ELR (cell line): ENCODE measurements around the gene GNG7.
A peak's percentile ranks its signal among the peaks of the same experiment; 100 is the strongest.
"Not testable (repeated sequence)": the region's sequence is repeated elsewhere in the genome, so short reads cannot be mapped to it uniquely, and the experiment has no call there.

Experiments used
- DNase-seq: peaks from one replicate; pipeline ENCODE4 v3.0.0-alpha.2; 2015; ENCODE audit warnings: low read depth

Gene GNG7

DNA sequence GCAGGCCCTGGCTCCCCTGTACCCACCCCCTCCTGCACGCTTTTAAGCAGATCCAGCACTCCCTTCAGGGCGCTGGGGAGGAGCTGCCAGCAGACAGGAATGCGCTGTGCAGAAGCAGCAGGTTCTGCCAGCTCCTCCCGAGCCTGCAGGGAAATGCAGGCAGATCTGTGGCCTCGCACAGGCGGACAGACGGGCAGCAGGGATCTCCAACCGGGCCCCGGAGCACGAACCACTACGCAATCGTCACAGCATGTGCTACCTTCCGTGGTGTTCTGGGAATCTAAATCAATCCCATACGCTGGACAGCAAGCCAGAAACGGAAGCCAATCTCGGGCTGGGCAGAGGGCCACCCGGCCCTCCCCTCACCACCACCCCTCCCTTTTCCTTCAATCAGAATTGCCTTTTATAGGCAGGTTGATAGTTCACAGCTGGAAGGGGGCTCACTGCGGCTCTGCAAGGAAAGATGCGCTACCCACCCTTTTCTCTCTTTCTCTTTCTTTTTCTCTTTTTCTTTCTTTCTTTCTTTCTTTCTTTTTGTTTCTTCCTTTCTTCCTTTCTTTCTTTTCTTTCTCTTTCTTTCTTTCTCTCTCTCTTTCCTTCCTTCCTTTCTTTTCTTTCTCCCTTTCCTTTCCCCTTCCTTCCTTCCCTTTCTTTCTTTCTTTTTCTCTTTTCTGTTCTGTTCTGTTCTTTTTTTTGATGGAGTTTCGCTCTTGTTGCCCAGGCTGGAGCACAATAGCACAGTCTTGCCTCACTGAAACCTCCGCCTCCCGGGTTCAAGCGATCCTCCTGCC, 99.9 kb downstream of the GNG7 start:
- DNase-seq = peak; percentile 74

DNA sequence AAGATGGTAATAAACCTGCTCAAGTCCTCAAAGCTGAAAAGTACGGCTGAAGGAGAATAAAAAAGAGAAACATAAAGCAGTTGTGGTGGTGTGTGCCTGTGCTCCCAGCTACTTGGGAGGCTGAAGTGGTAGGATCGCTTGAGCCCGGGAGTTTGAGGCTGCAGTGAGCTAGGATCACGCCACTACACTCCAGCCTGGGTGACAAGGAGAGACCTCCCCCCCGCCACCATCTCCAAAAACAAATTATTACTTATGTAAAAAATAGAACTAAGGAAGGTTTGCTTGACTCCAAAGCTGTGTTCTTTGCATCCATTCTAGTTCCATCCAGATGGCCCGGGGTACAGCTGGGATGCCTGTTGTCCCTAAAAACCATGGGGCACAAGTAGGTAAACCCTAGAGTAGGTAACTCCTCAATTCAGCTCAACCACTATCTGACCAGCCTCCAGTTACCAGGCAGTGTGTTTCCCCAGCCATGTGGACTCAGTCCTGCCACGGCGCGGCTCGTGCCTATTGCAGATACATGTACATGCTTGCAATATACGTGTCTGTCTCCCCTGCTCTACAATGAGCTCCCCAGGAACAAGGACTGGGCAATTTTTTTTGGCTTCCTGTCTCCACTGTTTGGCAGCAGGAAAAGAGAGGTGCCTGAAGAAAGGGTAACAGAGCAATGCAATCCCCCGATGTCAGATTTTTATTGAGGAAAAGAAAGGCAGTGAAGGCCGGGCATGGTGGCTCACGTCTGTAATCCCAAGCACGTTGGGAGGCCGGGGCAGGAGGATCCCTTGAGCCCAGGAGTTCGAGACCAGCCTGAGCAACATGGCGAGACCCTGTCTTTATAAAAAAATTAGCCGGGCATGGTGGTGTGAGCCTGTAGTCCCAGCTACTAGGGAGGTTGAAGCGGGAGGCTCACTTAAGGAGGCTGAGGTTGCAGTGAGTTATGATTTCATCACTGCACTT, 101.3 kb downstream of the GNG7 start:
- DNase-seq = no peak

DNA sequence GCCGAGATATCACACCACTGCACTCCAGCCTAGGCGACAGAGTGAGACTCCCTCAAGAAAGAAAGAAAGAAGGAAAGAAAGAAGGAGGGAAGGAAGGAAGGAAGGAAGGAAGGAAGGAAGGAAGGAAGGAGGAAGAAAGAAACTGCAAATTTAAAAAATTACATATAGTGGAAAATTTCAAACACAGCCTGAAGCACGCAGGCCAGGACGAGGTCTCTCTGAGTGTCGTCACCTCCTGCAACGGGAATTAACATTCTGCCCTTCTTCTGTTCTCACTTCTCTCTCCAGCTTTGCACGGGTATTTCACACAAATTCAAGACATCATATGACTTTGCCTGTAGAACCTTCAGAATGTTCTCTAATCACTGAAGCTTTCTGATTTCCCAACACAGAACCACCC, 108.2 kb downstream of the GNG7 start:
- no peak for DNase-seq

DNA sequence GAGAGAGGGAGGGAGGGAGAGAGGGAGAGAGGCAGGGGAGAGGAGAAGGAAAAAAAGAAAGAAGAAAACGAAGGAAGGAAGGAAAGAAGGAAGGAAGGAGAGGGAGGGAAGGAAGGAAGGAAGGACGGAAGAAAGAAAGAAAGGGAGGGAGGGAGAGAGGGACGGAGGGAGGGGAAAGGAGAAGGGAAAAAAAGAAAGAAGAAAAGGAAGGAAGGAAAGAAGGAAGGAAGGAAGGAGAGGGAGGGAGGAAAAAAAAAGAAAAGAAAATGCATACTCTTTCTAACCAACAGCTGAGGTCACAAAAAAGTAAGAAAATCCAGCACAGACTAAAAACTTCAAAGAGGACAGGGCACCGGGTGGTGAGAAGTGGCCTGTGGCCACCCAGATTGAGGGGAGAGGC, 109.7 kb downstream of the GNG7 start:
- no peak for DNase-seq

DNA sequence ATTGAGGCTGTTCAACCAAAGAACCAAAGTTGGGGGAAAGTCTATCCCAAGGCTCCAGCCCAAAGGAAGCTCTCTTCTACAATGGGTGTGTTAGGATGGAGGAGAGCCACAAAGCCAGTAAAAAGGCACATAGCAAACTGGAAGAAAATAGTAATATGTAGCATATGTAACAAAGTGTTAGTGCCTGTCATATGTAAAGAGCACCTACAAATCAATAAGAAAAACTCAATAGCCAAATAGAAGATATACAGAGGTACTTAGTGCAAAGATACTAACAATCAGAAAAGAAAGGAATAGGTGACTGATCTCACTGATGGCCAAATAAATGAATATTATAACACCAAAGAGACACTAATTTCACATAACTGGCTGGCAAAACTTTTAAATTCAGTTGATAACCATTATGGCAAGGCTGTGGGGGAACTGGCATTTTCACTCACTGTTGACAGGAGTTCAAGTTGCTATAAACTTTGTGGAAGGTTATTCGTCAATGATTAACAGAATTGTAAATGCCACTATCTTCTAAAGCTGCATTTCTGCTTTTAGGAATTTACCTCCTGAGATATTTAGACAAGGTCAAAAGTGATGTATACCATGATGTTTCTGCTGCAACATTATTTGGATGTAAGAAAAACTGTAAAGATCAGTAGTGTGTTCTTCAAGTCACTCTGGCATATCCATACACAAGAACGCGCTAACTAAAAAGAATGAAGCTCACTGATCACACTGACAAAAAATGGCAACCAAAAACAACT, 110.8 kb downstream of the GNG7 start:
- no peak for DNase-seq

DNA sequence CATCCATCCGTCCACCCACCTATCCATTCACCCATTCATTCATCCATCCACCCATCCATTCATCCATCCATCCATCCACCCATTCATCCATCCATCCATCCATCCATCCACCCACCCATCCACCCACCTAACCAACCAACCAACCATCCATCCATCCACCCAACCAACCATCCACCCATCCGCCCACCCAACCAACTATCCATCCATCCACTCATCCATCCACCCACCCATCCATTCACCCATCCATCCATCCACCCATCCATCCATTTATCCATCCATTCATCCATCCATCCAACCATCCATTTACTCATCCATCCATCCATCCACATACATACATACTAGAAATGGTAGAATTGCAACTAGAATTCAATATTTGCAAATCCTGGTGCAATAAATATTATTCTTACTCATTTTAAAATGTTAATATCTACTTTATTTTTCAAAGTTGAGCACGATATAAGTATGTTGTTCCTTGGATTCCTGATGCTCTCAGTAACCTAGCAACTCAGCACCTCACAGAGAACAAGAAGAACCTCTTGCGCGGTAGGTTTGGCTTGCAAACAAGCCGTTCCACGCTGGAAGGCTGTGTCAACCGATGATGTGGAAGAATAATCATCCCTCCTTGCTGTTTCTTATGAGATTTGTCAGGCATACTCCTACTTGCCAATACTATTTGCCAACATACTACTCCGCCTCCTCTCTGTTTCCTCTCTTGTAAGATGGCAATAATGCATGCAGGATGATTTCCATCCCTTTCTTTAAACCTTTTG, 111.7 kb downstream of the GNG7 start:
- no peak for DNase-seq

DNA sequence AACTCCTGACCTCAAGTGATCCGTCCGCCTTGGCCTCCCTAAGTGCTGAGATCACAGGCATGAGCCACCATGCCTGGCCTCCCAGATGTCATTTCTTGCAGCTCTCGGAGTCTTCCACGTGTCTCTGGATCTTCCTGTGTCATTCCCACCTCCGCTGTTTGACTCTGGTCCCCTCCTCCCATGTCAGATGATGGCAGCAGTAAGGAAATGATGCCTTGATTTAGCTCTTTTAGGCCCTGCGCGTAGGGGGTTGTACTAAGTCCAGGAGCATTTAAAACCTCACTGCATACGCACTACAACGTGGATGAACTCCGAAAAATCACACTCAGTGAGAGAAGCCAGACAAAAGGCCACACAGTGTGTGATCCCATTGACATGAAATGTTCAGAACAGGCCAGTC, 113.1 kb downstream of the GNG7 start:
- DNase-seq = no peak

DNA sequence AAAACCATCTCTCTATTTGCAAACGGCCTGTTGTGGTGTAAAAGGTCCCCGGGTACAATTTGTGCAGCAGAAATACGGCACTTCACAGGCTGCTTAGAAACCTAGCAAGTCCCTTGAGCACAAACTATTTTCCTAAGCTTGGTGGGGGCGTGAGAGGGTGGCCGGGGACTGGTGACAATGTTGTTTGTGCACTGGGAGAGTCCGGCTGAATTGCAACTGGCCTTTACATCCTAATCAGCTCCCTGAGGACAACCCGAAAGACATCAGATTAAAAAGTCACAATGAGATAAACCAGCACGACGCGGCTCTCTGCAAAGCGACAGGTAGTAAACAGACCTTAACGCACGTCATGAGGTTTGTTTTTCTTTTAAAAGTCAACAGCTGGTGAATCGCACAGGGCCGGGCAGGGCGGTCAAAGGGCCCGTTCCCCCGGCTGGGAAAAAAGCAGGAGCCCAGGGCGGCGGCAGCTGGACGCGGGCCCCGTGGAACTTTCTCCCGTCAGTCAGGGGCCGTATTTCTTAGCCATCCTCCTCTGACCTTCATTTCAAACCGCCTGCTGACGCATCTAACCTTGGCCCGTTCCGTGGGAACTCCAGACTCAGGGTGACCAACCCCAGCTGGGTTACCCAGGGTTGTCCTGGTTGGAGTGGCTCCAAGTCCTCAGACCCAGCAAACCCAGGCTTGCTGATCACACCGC, 114.3 kb downstream of the GNG7 start:
- DNase-seq = no peak

DNA sequence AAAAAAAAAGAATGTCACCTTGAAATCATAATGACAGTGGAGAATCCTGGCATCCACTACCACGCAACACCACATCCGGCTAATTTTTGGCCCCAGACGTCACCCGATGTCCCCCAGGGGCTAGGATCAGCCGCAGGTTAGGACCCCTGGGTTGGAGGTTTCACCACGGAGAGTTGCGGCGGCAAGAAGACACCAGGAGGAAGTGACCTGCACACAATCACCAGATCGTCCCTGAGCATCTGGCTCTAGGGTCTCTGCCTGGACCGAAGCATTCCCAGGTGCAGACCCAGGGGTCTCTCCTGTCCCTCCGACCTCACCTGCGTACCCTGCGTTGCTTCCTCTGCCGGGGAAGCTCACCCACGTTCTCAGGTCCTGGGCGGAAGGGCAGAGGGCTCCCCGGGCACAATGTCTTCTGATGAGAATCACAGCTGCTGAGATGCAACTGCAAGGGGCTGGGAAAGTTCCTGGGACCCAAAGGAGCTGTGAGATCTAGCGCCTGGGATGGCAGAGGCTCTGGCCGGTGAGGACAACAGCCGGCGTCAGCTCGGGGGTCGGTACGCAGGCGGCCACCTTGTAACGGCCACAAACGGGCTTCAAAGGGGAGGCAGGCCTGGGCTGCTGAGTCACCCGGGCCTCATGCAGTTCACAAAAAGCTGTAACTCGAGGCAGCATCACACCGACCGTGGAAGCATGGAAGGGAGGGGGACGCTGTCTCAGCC, 115.3 kb downstream of the GNG7 start:
- DNase-seq = no peak

DNA sequence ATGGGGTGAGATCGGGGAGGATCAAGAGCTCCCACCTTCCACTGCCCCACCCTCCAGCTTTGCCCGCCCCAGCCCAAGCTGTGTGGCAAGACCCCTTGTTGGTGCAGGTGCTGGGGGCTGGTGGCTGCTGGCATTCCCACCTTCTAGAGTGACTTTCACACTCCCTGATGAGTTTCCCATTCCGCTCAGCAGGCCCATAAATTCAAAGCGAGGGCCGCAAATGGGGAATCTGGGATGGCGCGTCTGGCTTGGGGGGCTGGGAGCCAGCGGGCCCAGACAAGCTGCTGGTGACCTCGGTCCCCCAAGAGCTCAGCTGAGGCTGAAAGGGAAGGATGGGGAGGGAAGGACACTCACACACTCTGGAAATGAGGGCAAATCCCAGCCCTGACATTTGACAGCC, 116.3 kb downstream of the GNG7 start:
- DNase-seq = no peak

DNA sequence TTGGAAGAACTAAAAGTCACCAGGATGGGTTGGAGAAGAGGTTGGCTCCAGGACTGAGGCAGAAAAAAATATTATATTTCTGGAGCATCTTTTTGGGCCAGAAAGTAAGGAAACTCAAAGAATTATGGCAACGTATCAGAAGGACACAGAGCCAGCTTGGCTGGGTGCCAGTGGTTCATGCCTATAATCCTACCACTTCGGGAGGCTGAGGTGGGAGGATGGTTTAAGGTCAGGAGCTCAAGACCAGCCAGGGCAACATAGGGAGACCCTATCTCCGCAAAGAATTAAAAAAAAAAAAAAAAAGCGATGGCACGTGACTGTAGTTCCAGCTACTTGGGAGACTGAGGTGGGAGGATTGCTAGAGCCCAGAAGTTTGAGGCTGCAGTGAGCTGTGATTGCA, 118.5 kb downstream of the GNG7 start:
- no peak for DNase-seq

DNA sequence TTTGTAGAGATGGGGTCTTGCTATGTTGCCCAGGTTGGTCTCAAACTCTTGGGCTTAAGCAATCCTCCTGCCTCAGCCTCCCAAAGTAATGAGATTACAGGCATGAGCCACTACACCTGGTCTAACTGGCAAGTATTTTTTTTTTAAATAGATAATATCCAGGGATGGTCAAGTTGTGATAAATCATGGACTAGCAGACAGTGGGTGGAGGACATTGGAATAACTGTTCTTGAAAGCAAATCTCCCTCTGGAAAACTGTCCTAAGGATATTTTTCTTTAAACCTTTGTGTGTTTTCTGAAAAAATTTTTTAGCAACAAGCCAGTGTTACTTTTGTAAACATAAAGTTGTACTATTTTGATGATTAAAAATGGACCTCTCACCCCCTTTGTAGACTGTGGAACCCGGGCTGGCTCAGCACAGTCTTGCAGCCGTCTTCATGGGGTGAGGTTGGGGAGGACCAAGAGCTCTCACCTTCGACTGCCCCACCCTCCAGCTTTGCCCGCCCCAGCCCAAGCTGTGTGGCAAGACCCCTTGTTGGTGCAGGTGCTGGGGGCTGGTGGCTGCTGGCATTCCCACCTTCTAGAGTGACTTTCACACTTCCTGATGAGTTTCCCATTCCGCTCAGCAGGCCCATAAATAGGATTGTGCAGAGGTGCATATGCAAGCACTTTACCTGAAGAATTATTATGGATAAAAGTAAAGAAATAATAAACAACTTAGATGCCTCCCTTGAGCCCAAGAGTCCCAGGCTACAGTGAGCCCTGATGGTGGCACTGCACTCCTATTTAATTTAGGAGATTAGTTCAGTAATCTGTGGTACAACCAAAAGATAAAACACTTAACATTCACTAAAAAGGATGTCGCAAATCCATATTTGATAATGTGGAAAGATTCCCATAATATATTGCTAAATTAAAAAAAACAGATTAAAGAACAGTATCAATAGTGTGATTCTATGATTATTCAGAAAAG, 119.2 kb downstream of the GNG7 start:
- peak; percentile 22 for DNase-seq

DNA sequence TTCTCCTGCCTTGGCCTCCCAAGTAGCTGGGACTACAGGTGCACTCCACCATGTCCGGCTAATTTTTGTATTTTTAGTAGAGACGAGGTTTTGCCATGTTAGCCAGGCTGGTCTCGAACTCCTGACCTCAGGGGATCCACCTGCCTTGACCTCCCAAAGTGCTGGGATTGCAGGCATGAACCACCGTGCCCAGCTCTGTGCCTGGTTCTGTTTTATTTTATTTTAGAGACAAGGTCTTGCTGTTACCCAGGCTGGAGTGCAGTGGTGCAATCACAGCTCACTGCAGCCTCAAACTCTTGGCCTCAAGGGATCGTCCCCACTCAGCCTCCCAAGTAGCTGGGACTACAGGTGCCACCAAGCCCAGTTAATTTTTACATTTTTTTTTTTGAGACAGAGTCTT, 122.1 kb downstream of the GNG7 start:
- DNase-seq = not testable (repeated sequence)

DNA sequence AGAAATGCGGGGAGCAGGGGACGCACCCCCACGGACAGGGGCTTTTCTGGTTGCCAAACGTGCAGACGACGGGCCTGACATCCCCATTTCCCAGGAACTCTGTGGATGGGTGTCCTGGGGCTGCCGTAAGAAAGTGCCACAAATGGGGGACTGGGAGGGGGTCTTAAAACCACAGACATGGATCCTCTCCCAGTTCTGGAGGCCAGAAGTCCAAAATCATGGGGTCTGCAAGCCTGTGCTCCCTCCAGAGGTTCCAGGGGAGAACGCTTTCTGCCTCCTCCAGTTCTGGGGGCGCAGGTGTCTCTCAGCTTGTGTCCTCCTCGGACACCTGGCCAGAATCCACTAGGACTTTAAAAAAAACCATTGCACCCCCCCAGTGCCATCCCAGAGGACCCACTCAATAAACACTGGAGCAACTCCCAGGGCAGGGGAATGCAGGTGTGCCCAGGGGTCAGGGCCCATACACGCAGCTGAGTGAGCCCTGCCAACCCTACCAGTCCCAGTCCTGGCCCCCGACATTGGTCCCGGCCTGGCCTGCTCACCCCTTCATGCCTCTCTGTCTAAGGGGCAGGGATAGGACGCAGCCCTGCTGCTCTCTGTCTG, 122.7 kb downstream of the GNG7 start:
- DNase-seq = no peak

DNA sequence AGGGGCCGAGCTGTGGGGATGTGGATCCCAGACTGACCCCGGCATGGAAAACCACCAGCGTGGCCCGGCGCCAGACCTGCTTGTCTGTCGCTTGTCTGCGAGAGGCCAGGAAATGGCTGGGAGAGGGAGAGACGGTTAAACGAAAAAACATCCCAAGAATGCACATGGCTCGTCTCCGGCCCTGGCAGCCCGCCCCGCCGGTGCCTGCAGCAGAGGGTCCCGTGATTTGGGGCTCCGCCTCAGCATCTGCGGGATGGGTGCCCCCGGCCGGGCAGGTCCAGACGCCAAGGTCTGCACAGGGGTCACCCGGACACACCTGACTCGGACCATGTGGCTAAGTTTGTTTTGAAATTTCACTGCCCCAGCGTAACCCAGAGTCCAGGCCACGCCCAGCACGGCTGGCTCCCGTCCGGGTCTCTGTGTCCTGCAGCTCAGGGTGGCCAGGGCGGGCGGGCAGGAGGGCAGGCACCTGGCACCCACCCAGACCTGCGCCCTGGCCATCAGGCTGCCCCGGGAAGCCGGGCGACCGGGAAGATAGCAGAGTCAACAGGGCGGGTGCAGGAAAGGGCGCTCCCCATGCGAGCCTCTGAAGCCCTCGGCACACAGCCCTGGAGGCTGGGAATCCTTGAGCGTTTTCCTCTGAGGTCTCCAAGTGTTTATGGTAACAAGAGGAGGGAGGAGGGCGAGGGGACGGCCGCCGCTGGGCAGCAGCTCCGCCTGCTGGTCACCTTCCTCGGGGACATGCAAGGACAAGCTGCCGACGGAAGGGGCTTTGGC, 123.4 kb downstream of the GNG7 start:
- peak; percentile 92 for DNase-seq

DNA sequence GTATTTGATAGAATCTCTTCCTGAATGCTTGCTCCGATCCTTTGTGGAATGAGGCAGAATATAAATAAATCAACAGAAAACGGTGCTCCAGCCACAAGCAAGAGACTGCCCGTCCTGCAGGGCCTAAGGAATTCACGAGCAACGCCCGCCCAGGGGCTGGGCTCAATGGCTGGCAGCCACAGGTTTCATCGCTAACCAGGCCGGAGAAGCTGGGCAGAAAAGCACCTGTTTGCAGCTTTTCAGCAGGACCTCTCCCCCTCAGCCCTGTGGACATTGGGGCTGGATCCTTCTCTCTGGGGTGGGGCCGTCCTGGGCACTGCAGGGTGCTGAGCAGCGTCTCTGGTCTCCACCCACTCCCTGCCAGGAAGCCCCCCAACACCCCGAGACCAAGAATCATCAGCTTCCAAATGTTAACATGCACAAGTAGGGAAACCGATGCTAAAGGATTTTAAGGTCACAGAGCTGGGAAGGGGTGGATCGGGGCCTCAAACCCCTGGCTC, 124.1 kb downstream of the GNG7 start:
- peak; percentile 67 for DNase-seq

DNA sequence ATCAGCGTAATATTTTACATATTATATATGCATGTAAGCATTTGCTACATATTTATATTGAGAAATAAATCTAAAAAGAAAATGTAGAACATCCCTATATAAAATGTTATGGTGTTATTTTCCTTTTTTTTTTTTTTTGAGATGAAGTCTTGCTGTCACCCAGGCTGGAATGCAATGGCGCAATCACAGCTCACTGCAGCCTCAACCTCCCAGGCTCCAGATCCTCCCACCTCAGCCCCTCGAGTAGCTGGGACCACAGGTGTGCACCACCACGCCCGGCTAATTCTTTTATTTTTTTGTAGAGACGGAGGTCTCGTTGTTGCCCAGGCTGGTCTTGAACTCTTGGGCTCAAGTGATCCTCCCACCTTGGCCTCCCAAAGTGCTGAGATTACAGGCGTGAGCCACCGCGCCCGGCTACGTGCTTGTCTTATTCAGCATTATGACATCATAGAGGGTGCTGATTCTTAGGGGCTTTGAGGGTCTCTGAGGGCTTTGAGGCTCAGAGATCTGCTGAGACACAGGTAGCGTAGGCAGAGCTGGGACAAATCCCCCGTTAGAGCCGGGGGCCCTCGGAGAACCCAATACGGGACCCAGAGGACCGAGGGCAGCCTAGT, 124.7 kb downstream of the GNG7 start:
- no peak for DNase-seq
